H1 (cell line): ENCODE measurements around the gene CHSY1. TPM values are rescaled to one million over a fixed set of nuclear protein-coding genes. Genes with fewer than 3 reads are reported as not detected.

Experiments used
- CTCF ChIA-PET: fragments of 300-600 bp; sonication (Branson Sonifier 250); formaldehyde crosslinking; loops from one replicate; lab custom pipeline; 2021; ENCODE audit not compliant: partially characterized antibody; lab: Charles Lee
- POLR2A ChIA-PET: fragments of 300-600 bp; sonication (Branson Sonifier 250); formaldehyde crosslinking; loops from one replicate; lab custom pipeline; 2021; ENCODE audit warnings: inconsistent platforms; ENCODE audit not compliant: partially characterized antibody; lab: Charles Lee
- DNase-seq, 2 experiments: peaks; one replicate each; pipeline versions ENCODE4 v3.0.0 to v3.0.0-alpha.2; 2010 to 2022; ENCODE audit warnings: low spot score in 2 of 2, low read depth in 1 of 2, mixed read lengths in 1 of 2
- FAIRE-seq: peaks from 2 replicates; lab custom pipeline; 2011; peaks lifted over from hg19 to GRCh38; lab: Jason Lieb, UNC
- H2AFZ ChIP-seq: 2 replicates; pipeline ENCODE4 v1.8.1; 2012; ENCODE audit warnings: low read length, inconsistent platforms
- H2AK5ac ChIP-seq: 2 replicates; pipeline ENCODE4 v1.6.1; 2013; ENCODE audit warnings: low read depth, low read length
- H2BK120ac ChIP-seq: replicated peaks from 2 replicates; pipeline ENCODE3; 2013; ENCODE audit warnings: low read depth, low read length, inconsistent platforms
- H2BK12ac ChIP-seq: 2 replicates; pipeline ENCODE4 v1.6.1; 2013; ENCODE audit warnings: low read depth, low read length
- H2BK15ac ChIP-seq: 2 replicates; pipeline ENCODE4 v1.6.1; 2013; ENCODE audit warnings: low read length
- H2BK20ac ChIP-seq: 2 replicates; pipeline ENCODE4 v1.6.1; 2013; ENCODE audit warnings: low read length
- H2BK5ac ChIP-seq: 2 replicates; pipeline ENCODE4 v1.6.1; 2013; ENCODE audit warnings: low read depth, low read length
- H3K14ac ChIP-seq: 2 replicates; pipeline ENCODE4 v1.6.1; 2013; ENCODE audit warnings: inconsistent platforms; ENCODE audit not compliant: insufficient read length
- H3K18ac ChIP-seq: 2 replicates; pipeline ENCODE4 v1.6.1; 2013; ENCODE audit warnings: low read length; ENCODE audit errors: extremely low read depth
- H3K23ac ChIP-seq: 2 replicates; pipeline ENCODE4 v1.6.1; 2013; ENCODE audit warnings: inconsistent platforms; ENCODE audit not compliant: insufficient read length
- H3K23me2 ChIP-seq: 2 replicates; pipeline ENCODE4 v1.6.1; 2013; ENCODE audit warnings: low read depth, low read length
- H3K27ac ChIP-seq: 2 replicates; pipeline ENCODE4 v1.6.1; 2011; ENCODE audit warnings: low read depth, low read length, inconsistent platforms
- H3K27me3 ChIP-seq, 4 experiments: replicated peaks in 1 of 4; 1 replicate in 1 of 4; 2 replicates in 3 of 4; pipeline versions ENCODE4 v1.6.1 to v1.8.1; 2011 to 2013; ENCODE audit warnings: low read length in 3 of 4, mild to moderate bottlenecking in 3 of 4, inconsistent platforms in 2 of 4, mixed read lengths in 2 of 4, moderate library complexity in 1 of 4; ENCODE audit not compliant: control insufficient read depth in 3 of 4, insufficient read depth in 3 of 4; ENCODE audit errors: extremely low read depth in 1 of 4
- H3K36me3 ChIP-seq, 4 experiments: 2 replicates each; pipeline versions ENCODE4 v1.6.1 to v1.8.1; 2011 to 2013; ENCODE audit warnings: mild to moderate bottlenecking in 4 of 4, low read length in 3 of 4, moderate library complexity in 2 of 4, control low read depth in 1 of 4, inconsistent platforms in 1 of 4; ENCODE audit not compliant: insufficient read depth in 4 of 4, control insufficient read depth in 2 of 4
- H3K4ac ChIP-seq: replicated peaks from 2 replicates; pipeline ENCODE3; 2013; ENCODE audit warnings: low read length, low read depth, mixed read lengths, inconsistent platforms; ENCODE audit not compliant: insufficient read length
- H3K4me1 ChIP-seq, 4 experiments: replicated peaks in 1 of 4; 1 replicate in 1 of 4; 2 replicates in 3 of 4; pipeline versions ENCODE4 v1.6.1 to v1.8.1; 2011 to 2013; ENCODE audit warnings: low read length in 3 of 4, inconsistent platforms in 2 of 4, mixed read lengths in 1 of 4; ENCODE audit not compliant: insufficient read depth in 4 of 4, control insufficient read depth in 3 of 4
- H3K4me2 ChIP-seq, 2 experiments: 2 replicates each; pipeline versions ENCODE4 v1.6.1 to v1.8.1; 2011 to 2013; ENCODE audit warnings: low read depth in 2 of 2, low read length in 2 of 2, control low read depth in 1 of 2, inconsistent platforms in 1 of 2, mild to moderate bottlenecking in 1 of 2; ENCODE audit not compliant: insufficient read depth in 1 of 2
- H3K4me3 ChIP-seq, 4 experiments: fragments of 200-600, 300-600 bp in 1 of 4; sonication (generic), shearing (Covaris generic), sonication (Bioruptor Twin) in 1 of 4; 2 replicates each; pipeline versions ENCODE4 v1.5.1 to v1.8.1; 2011 to 2016; ENCODE audit warnings: low read length in 4 of 4, low read depth in 3 of 4, control low read depth in 2 of 4, inconsistent platforms in 2 of 4, mild to moderate bottlenecking in 2 of 4, mixed read lengths in 1 of 4, moderate library complexity in 1 of 4; ENCODE audit not compliant: insufficient read depth in 2 of 4; ENCODE audit errors: extremely low read depth in 1 of 4
- H3K56ac ChIP-seq: replicated peaks from 2 replicates; pipeline ENCODE3; 2013; ENCODE audit warnings: low read depth, mild to moderate bottlenecking, mixed read lengths, low read length, inconsistent platforms; ENCODE audit not compliant: insufficient read length
- H3K79me1 ChIP-seq: 2 replicates; pipeline ENCODE4 v1.6.1; 2013; ENCODE audit warnings: low read depth, low read length, control low read depth
- H3K79me2 ChIP-seq, 2 experiments: 2 replicates each; pipeline versions ENCODE4 v1.6.1 to v1.8.1; 2012 to 2013; ENCODE audit warnings: low read length in 2 of 2, mild to moderate bottlenecking in 2 of 2, inconsistent platforms in 1 of 2; ENCODE audit not compliant: insufficient read depth in 2 of 2, control insufficient read depth in 1 of 2
- H3K9ac ChIP-seq, 4 experiments: replicated peaks in 1 of 4; 1 replicate in 1 of 4; 2 replicates in 3 of 4; pipeline versions ENCODE4 v1.6.1 to v1.8.1; 2011 to 2013; ENCODE audit warnings: low read depth in 3 of 4, low read length in 3 of 4, control low read depth in 2 of 4, mild to moderate bottlenecking in 2 of 4, moderate library complexity in 2 of 4, inconsistent platforms in 1 of 4; ENCODE audit errors: extremely low read depth in 1 of 4
- H3K9me3 ChIP-seq, 2 experiments: 2 replicates each; pipeline versions ENCODE4 v1.6.1 to v1.8.1; 2012 to 2013; ENCODE audit warnings: mild to moderate bottlenecking in 2 of 2, moderate library complexity in 2 of 2, control low read depth in 1 of 2, inconsistent platforms in 1 of 2, low read depth in 1 of 2, low read length in 1 of 2, mixed read lengths in 1 of 2; ENCODE audit not compliant: insufficient read depth in 2 of 2
- H4K20me1 ChIP-seq, 2 experiments: replicated peaks in 1 of 2; 2 replicates each; pipeline versions ENCODE3 to v1.8.1; 2011 to 2013; ENCODE audit warnings: inconsistent platforms in 2 of 2, low read length in 2 of 2, mild to moderate bottlenecking in 1 of 2; ENCODE audit not compliant: insufficient read depth in 2 of 2, control insufficient read depth in 1 of 2
- H4K5ac ChIP-seq: 2 replicates; pipeline ENCODE4 v1.6.1; 2013; ENCODE audit warnings: low read length, low read depth, mixed read lengths, inconsistent platforms; ENCODE audit not compliant: insufficient read length
- H4K8ac ChIP-seq: 2 replicates; pipeline ENCODE4 v1.8.0; 2013; ENCODE audit warnings: mild to moderate bottlenecking, moderate library complexity, low read length, inconsistent platforms; ENCODE audit not compliant: insufficient read depth; ENCODE audit errors: extremely low read depth
- H4K91ac ChIP-seq: replicated peaks from 2 replicates; pipeline ENCODE3; 2013; ENCODE audit warnings: low read length, mixed read lengths, inconsistent platforms; ENCODE audit not compliant: insufficient read length
- FOSL1 ChIP-seq: IDR thresholded peaks from 2 replicates; pipeline ENCODE4 v1.6.1; 2011; ENCODE audit warnings: mild to moderate bottlenecking, low read depth, low read length, moderate library complexity; ENCODE audit not compliant: insufficient read depth
- JUND ChIP-seq: IDR thresholded peaks from 2 replicates; pipeline ENCODE4 v1.6.1; 2011; ENCODE audit warnings: mild to moderate bottlenecking, improper control_type of control experiment, low read length
- KDM5A ChIP-seq: fragments of 200-600 bp; IDR thresholded peaks from 2 replicates; pipeline ENCODE4 v1.7.1; 2012; ENCODE audit warnings: mild to moderate bottlenecking, low read length, inconsistent platforms, mixed read lengths
- POLR2A ChIP-seq, 2 experiments: IDR thresholded peaks; 1 replicate in 1 of 2; 2 replicates in 1 of 2; pipeline ENCODE4 v1.6.1; 2011; ENCODE audit warnings: low read depth in 2 of 2, low read length in 2 of 2, mild to moderate bottlenecking in 2 of 2; ENCODE audit errors: control extremely low read depth in 1 of 2
- whole genome bisulfite sequencing, 2 experiments: shearing (Covaris generic) in 1 of 2; methylation state at CpG; one replicate each; pipeline versions ENCODE4 v1.1.6 to v1.1.7; 2013 to 2015; ENCODE audit warnings: low lambda C conversion rate in 2 of 2, mixed read lengths in 2 of 2, inconsistent platforms in 1 of 2, low coverage in 1 of 2, missing lambda C conversion rate in 1 of 2; ENCODE audit not compliant: insufficient replicate concordance in 2 of 2, insufficient coverage in 1 of 2, insufficient read length in 1 of 2; ENCODE audit errors: extremely low coverage in 1 of 2, missing lambda C conversion rate in 1 of 2; 5-methylcytosine and 5-hydroxymethylcytosine counted together
- polyA plus RNA-seq, 7 experiments: library from polyadenylated mRNA; depleted of rRNA in 3 of 7; stranded (reverse) in 5 of 7; unstranded in 2 of 7; fragments of >200 nt in 5 of 7; fragments of 200-250 nt in 2 of 7; gene quantifications; 1 replicate in 5 of 7; 2 replicates in 1 of 7; 4 replicates in 1 of 7; pipeline versions ENCODE4 v1.2.1 to v1.2.3, GENCODE V29; 2011 to 2013; ENCODE audit warnings: missing spikeins in 2 of 7, mixed read lengths in 2 of 7
- total RNA-seq: library from RNA; stranded (reverse); fragmentation: NEBNext Ultra II Directional; extraction: Animal tissue kit (Norgen Biotek cat#: 25700); gene quantifications from 2 replicates; pipeline ENCODE4 v1.2.1, GENCODE V29; 2021

The CHSY1 gene
- total and polyA plus RNA-seq, 2 of the 8 experiments (the other 6 are each of a cell fraction or from before 2014, with no cell fraction given), result 24.9 to 60.7 TPM

DNA sequence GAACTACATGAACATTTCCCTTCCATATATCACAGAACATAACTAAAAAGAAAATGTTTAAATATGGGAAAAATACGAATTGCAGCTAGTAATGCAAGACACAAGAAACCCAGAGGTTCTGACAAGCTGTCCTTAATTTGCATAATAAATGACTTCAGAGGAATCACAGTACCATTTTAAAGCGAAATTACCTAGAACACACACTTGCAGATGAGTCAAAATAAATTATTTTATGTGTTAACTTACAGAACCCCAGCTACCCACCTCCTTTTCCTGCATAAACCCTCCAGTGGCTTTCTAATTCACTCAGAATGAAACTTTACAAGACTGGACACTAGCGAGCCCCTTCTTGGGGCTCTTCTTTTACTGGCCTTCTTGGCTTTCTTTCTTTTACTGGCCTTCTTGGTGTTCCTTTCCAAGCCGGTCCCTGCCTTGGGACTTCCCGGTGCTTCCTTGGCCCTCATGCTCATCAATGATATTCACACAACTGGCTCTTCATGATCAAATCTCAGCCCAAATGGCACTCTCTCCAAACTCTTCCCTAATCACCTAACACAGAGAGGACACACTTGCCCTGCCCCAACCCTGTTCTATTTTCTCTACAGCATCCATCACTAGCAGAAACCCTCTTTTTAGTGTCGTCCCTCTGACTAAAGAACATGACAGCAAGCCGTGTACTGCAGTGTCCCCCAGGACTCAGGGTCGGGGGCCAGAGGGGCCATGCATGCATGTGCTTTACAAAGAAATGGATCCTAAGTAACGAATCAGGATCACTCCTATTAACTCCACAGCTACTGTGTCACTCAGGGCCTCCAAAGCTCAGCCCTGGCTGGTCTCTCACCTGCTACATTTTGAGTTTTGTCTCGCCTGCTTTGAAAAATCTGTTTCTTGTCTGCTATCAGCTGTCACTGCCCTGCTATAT lies 4.8 kb downstream of the CHSY1 start:
- Histone ChIP-seq H3K79me1 (peaks cover 21% of the 10 kb centered on the region), H2AFZ (no peak overlapping the region), H2BK15ac (no peak overlapping the region), H2BK20ac (no peak overlapping the region), H2AK5ac (no peak overlapping the region), H3K9me3 (no peaks in the 10 kb centered on the region), H3K23ac (no peak overlapping the region), H2BK12ac (no peak overlapping the region), H2BK120ac (no peak overlapping the region), H3K36me3 (peaks cover 0 to 3% (median under 1%) of the 10 kb centered on the region in 4 experiments; a peak in 1 of 8 replicates), H3K27me3 (no peaks in the 10 kb centered on the region), H2BK5ac (no peak overlapping the region), H4K91ac (no peak overlapping the region), H3K79me2 (peaks cover 54 to 90% of the 10 kb centered on the region in 2 experiments), H3K4ac (no peak overlapping the region), H4K20me1 (peaks cover 33 to 44% of the 10 kb centered on the region in 2 experiments), H3K9ac (no peak overlapping the region), H4K5ac (no peak overlapping the region), H3K4me2 (peak overlapping the region in 1 of 2 experiments; percentile 18; a peak in 1 of 4 replicates), H3K18ac (no peak overlapping the region), H3K27ac (no peak overlapping the region), H3K4me3 (no peak overlapping the region), H4K8ac (no peak overlapping the region), H3K14ac (no peak overlapping the region), H3K23me2 (peaks cover 9% of the 10 kb centered on the region), H3K56ac (no peak overlapping the region), H3K4me1 (peaks cover 7 to 27% (median 14%) of the 10 kb centered on the region in 4 experiments; a peak in 6 of 7 replicates)
- ChIA-PET CTCF (interaction anchor here (0.6 to 2.7 kb wide), 14 partner anchors 11 to 439 kb away, joined by 3 to 12 read pairs (median 3); no protein-coding TSS in a partner anchor), POLR2A (interaction anchor here (1.2 kb wide), 1 partner anchor 11 kb away, joined by 3 read pairs; no protein-coding TSS in a partner anchor)
- FAIRE-seq (no peak), DNase-seq (no peak)
- no peak for TF ChIP-seq KDM5A
- no peak for TF ChIP-seq JUND
- TF ChIP-seq POLR2A (IDR thresholded peaks at IDR 0.05; ENCODE audit: control extremely low read depth in 1 of 2, low read depth in 2 of 2, low read length in 2 of 2), result no peak
- no peak for TF ChIP-seq FOSL1
- 89% methylated on average over 10 of the region's 10 CpGs; no CpG with 5 or more reads in 1 of the 2 experiments for WGBS, 2 experiments
